IPS-11a (cell line): ENCODE data around the gene BABAM1.
A peak's percentile ranks its signal among the peaks of the same experiment; 100 is the strongest.
"Not testable (repeated sequence)": the region's sequence is repeated elsewhere in the genome, so short reads cannot be mapped to it uniquely, and the experiment has no call there.

Experiments
- H3K4me3 ChIP-seq: one replicate; pipeline ENCODE4 v1.5.1; 2013; ENCODE audit warnings: low read depth, low read length, control low read depth

The BABAM1 gene

DNA sequence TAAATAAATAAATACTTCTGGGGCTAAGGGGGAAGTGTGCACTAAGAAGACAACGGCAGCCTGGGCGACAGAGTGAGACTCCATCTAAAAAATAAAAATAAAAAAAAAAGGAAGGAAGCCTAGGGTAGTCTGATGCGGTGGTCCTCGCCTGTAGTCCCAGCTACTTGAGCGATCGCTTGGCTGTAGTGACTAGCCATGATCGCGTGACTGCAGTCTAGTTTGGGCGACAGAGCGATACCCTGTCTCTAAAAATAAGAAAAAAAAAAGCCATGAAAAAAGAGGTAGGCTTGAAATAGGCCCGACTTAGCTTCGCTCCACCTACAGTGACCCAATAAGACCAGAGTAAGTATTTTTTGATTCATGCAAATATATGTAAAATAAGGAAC, 661 bp upstream of the BABAM1 start:
- no peak overlapping the region for H3K4me3 ChIP-seq

DNA sequence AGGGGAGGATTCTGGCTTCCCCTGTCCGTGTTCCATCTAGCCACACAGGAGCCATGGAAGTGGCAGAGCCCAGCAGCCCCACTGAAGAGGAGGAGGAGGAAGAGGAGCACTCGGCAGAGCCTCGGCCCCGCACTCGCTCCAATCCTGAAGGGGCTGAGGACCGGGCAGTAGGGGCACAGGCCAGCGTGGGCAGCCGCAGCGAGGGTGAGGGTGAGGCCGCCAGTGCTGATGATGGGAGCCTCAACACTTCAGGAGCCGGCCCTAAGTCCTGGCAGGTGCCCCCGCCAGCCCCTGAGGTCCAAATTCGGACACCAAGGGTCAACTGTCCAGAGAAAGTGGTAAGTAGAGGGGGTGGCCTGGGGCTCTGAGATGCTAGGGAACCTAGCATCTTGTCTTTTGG, 1.5 kb downstream of the BABAM1 start:
- H3K4me3 ChIP-seq, result no peak overlapping the region

DNA sequence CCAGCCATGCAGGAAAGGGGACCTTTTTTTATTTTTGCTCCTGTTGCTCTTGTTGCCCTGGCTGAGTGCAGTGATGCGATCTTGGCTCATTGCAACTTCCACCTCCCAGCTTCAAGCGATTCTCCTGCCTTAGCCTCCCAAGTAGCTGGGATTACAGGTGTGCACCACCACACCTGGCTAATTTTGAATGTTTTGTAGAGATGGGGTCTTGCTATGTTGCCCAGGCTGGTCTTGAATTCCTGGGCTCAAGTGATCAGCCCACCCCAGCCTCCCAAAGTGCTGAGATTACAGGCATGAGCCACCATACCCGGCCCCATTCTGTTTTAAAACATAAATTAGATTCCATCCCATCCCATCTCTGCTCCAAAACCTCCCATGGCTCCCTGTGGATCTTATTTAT, 7.6 kb downstream of the BABAM1 start:
- H3K4me3 ChIP-seq, result not testable (repeated sequence)

DNA sequence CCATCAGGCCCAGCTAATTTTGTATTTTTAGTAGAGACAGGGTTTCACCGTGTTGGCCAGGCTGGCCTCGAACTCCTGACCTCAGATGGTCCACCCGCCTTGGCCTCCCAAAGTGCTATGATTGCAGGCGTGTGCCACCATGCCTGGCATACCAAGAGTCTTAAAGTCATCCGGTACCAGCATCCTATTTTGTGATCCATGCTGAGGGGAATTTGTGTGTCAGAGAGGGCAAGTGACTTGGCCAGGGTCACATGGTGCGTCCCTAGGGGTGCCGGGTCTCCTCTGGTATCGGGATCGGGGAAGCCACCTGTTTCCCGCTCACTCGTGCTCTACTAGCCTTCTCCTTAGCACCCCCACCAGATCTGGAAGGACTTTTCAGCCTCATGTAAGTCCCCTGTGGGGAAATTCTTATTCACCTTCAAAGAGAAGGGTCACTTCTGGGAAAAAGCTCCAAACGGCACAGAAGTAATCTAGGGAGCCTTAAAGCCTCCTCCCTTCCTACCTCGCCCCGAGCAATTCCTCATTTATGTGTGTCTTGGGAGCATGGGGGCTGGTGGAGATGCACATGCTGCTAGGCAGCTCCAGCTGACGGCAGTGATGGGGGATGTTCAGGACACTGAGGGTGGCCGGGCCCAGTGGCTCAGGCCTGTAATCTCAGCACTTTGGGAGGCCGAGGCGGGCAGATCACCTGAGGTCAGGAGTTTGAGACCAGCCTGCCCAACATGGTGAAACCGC, 8.4 kb downstream of the BABAM1 start:
- no peak overlapping the region for H3K4me3 ChIP-seq

DNA sequence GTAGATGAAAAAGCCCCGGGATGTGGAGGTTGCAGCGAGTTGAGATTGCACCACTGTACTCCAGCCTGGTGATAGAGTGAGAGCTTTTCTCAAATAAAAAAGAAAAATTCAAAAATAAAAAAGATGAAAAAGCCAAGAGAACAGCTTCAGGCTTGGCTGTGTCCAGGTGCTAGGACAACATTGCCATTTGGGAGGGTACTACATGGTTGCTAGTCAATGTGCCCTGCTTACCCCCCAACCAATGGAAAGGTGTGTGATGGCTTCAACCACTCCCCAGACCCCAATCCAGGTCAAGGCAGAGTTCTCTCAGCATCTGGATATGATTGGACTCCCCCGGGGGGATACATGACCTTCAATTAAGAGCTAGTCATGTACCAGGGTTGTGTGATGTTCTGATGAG, 12.2 kb downstream of the BABAM1 start:
- H3K4me3 ChIP-seq, result no peak overlapping the region

DNA sequence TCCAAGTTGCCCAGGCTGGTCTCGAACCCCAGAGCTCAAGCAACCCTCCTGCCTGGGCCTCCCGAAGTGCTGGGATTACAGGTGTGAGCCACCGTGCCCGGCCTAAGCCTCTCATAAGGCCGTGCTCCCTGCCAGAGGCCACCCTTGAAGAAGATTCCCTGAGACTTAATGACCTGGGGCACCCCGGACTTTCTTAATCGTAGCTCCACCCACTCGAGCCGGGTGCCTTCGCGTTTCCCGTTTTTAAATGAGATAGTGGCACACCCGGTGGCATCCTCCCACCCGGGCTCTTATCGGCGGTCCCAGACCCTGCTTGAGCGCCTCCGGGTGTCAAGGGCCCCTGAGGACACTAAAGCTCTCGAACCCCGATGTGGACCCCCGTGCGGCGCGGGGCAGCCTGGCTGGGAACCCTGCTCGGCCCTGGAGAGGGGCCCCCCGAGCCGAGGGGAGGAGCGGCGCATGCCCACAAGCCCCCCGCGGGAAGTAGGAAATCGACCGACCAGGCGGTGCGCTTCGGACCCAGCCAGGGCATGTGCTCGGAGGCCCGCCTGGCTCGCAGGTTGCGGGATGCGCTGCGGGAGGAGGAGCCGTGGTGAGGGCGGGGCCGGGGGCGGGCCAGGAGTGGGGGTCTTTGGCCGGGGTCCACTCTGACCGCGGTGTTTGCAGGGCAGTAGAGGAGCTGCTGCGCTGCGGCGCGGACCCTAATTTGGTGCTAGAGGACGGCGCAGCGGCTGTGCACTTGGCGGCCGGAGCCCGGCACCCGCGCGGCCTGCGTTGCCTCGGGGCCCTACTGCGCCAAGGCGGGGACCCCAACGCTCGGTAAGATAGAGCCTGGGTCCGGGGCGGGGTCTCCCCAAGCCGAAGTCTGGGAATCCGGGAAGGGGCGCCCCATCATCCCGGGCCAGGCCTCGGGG, 14.4 kb downstream of the BABAM1 start, which contains the start of gene ANKLE1:
Gene ANKLE1 (plus strand): TSS at position 511 of the 914 bp plus-strand sequence. CDS start 20 bp downstream, at position 531.
- H3K4me3 ChIP-seq, result peak within 1 kb of the TSS; percentile 13

DNA sequence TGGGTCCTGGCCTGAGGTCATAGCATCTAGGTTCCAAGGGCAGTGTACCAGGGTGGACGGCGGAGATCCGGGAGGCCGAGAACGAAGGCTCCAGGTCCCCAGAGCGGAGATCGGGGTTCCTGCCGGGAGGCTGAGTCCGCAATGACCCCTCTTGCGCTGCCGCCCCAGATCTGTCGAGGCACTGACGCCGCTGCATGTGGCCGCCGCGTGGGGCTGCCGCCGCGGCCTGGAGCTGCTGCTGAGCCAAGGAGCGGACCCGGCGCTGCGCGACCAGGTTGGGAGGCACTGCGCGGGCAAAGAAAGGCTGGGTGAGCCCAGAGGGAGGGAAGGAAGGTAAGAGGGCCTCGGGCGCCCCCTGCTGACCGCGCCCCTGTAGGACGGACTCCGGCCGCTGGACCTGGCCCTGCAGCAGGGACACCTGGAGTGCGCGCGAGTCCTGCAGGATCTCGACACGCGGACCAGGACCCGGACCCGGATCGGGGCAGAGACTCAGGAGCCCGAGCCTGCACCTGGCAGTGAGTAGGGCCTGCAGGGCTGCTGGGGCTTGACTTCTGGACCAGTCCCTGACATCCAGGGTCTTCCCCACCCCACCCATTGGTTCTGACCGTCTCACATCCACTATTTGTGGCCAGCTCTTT, 15.4 kb downstream of the BABAM1 start:
- peak overlapping the region; percentile 13 for H3K4me3 ChIP-seq

DNA sequence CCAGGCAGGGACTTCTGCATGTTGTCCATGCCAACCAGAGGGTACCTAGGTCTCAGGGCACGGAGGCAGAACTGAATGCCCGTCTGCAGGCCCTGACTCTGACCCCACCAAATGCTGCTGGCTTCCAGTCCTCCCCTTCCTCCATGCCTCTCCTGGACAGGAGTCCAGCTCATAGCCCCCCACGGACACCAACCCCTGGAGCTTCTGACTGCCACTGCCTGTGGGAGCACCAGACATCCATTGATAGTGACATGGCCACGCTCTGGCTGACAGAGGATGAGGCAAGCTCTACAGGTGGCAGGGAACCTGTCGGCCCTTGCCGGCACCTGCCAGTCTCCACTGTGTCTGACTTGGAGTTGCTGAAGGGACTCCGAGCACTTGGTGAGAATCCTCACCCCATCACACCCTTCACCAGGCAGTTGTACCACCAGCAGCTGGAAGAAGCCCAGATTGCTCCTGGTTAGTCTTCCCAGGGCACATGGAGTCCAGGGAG, 16.3 kb downstream of the BABAM1 start:
- no peak overlapping the region for H3K4me3 ChIP-seq

DNA sequence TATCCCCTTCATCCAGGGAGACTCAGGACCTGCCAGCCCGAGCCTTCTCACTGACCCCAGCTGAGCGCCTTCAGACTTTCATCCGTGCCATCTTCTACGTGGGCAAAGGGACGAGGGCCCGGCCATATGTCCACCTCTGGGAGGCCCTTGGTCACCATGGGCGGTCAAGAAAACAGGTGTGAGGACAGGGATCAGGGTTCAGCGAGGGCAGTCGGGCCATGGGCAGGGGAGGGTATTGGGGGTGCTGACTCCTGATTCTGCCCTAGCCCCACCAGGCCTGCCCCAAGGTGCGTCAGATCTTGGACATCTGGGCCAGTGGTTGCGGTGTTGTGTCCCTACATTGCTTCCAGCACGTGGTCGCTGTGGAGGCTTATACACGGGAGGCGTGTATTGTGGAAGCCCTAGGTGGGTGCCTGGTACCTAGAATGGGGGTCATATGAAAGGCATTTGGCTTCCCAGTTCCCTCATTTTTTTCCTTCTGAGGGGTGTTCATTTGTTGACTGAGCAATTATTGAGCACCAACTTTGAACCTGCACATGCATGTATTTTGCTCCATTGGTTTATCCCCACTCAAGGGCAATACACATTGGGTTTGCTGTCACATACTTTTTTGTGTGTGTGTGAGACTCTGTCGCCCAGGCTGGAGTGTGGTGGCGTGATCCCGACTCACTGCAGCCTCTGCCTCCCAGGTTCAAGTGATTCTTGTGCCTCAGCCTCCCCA, 18.3 kb downstream of the BABAM1 start:
- H3K4me3 ChIP-seq, result no peak overlapping the region

DNA sequence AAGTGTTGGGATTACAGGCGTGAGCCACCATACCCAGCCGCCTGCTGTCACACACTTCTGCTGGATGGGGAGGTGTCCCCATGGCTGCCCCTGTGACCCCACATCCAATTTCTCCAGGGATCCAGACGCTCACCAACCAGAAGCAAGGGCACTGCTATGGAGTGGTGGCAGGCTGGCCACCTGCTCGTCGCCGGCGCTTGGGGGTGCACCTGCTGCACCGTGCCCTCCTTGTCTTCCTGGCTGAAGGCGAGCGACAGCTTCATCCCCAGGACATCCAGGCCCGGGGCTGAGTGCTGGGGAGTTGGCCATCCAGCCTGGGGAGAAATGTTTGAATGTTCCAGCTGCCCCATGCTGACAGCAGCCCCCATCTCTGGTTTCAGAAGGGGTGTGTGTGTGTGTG, 19.0 kb downstream of the BABAM1 start:
- H3K4me3 ChIP-seq, result no peak overlapping the region

DNA sequence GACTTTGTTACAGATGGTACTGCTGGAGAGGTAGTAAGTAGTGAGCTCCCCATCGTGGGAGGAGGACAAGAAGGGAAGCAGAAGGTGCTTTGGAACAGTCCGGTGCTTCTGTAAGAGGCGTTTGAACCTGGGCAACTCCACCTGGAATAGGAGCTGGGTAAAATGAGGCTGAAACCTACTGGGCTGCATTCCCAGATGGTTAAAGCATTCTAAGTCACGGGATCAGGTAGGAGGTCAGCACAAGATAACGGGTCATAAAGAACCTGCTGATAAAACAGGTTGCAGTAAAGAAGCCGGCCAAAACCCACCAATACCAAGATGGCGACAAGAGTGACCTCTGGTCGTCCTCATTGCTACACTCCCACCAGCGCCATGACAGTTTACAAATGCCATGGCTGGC, 19.5 kb downstream of the BABAM1 start:
- H3K4me3 ChIP-seq, result no peak overlapping the region

DNA sequence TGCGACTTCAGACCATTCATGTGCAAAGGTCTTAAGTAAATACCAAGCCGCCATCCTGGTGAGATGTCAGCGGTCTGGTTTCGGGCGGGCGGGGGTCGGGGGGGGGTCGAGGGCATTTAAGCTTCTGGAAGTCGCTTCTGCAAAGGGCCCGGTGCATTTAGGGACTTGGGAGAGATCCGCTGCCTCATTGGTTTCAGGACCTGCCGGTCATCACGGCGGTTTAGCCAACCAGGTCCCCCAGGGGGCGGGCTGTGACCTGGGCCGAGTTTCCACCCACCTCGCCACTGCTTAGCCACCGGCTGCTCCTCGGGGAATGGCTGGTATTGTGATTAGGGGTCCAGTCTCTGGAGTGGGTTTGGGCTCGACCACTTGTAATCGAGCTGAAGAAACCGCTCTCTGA, 22.2 kb downstream of the BABAM1 start:
- no peak overlapping the region for H3K4me3 ChIP-seq

DNA sequence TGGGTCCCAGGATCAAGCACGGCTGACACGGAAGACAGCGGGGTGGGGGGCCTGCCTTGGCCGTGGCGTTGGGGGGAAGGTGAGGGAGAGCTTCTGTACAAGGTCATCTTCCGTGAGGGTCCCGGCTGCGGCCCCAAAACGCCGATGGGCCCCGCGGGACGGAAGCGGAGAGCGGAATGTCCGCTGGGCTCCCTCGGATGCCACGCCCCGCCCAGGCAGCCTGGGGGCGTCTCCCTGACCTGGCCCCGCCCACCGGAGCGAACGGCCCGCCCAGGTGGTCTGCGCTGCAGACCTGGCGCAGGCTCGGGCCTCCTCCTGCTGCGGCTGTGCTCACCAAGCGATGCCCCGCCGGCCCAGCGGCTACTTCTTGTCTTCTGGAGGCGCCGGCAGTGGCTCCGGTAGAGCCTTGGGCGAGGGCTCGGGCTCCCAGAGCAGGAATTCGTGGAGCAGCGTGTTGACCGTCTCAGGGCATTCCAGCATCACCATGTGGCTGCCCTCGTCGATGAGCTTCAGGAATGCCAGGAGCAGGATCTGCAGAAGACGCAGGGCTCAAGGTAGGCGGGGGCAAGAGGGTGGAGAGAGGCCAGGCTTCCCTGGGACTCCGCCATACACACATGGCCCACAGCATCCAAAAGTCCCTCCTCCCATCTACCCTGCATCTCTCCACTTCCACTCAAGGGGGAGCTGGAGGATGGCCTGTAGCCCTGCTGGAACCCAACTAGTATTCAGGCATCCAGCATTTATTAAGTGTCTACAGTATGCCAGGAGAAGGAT, 25.2 kb downstream of the BABAM1 start:
- H3K4me3 ChIP-seq, result peak overlapping the region; percentile 44

DNA sequence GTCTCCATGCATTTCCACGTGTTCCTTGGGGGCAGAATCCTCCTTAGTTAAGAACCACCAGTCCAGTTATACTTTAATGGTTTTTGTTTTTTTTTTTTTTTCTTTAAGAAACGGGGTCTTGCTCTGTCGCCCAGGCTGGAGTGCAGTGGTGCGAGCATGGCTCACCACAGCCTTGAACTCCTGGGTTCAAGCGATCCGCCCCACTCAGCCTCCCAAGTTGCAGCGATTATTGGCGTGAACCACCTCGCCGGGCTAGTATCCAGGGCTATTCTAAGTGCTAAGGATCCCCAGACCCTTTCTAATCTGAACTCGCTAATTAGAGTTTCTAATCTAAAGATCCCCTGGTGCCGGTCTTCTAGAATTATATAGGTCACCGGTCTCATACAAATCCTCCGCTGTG, 26.4 kb downstream of the BABAM1 start:
- H3K4me3 ChIP-seq, result no peak overlapping the region

DNA sequence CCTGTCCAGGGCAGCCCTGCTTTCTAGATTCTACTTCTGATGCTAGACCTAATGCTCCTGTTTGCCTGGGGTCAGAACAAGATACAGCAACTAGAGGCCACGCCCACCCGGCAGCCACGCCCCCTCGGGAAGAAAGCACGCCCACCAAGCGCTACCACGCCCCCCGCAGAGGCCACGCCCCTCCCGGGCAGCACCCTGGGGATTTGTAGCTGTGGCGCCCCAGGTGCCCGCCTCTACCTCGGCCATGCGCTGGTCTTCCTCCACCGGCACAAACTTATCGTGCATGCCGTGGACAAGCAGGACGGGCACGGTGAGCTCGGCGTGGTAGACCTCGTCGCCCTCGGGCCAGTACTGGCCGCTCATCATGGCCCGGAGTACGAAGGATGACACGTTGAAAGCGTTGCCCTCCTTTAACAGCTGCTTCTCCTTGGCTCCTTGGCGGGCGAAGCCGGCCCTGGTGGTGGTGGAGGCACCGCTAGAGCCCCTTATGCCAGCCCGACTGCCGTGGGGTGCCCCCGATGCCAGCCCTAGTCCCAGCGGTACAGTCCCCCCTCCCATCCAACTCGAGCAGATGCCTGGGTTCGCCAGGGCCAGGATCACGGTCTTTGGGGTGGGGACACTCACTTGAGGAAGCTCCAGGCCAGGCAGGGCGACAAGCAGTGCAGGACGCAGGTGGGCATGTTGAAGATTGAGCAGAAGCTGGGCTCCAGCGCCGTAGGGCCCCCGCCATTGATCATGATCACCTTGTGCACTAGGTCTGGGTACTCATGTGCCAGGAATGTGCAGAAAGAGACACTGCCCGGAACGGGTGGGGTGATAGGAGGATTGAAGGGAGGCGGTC, 27.0 kb downstream of the BABAM1 start:
- H3K4me3 ChIP-seq, result no peak overlapping the region

DNA sequence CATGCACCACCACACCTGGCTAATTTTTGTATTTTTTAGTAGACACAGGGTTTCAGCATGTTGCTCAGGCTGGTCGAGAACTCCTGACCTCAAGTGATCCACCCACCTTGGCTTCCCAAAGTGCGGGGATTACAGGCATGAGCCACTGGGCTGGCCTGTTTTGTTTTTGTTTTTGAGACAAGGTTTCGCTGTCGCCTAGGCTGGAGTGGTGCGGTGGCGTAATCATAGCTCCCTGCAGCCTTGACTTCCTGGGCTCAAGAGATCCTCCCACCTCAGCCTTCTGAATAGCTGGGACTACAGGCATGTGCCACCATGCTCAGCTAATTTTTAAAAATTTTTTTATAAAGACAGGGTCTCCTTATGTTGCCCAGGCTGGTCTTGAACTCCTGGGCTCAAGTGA, 28.3 kb downstream of the BABAM1 start:
- H3K4me3 ChIP-seq, result not testable (repeated sequence)

DNA sequence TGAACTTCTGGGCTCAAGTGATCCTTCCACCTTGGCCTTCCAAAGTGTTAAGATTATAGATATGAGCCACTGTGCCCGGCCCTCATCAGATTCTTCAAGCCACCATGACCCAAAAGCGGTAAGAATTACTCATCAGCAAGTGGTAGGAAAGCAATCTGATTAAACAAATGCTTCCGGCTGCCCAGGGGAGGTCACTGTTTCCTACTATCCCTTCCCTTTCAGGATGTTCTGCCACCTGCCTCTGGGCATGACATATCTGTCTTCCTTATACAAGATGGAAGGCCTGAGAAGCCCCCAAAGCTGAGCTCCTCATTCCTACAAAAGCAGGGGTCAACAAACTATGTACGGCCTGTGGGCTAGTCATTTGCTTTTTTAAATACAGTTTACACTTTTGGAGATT, 29.0 kb downstream of the BABAM1 start:
- H3K4me3 ChIP-seq, result no peak overlapping the region

DNA sequence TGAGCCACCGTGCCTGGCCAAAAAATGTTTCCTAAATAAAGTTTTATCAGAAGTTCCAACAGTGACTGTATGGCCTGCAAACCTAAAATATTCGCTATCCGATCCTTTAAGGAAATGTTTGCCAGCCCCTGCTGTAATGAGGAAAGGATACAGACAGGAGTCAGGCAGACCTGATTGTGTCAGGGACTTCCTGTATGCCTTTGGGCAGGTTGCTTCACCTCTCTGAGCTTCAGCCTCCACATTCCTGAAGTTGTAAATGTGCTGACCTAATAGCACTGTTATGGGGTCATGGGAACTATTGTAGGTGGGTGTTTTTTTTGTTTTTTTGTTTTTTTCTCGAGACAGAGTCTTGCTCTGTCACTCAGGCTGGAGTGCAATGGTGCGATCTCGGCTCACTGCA, 29.7 kb downstream of the BABAM1 start:
- no peak overlapping the region for H3K4me3 ChIP-seq

DNA sequence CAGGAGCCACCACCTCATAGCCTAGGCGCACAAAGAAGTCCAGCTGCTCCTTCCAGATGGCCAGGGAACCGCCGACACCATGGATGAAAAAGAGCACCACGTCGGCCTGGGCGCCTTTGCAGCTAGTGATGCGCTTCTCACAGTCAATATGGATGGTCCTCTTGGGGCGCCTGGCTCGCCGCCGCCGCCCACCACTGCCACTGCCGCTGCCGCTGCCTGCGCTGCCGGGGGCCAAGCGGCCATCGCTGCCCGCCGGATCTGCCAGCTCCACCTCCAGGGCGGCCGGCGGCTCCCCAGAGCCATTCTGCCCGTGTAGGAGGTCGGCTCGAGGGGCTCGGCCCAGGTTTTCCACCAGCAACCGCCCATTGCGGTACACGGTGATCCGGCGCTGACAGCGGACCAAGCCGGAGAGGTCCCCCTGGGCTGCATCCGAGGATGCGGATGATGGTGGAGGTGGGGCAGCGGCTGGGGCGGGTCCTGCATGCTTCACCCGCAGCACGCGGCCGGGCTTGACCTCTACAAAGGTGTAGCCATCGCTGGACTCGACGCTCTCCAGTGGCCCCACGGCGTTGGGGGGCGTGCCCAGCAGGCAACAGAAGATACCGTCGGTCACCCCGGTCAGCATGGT, 33.9 kb downstream of the BABAM1 start:
- H3K4me3 ChIP-seq, result no peak overlapping the region
